ENCODE results near the gene SRP54.

SRP54 gene

GRCh38 chr14:34999500-34999899, 16.7 kb downstream of the SRP54 start:
- no peak for TF ChIP-seq ZFX (IDR thresholded peaks at IDR 0.05)
- TF ChIP-seq, protein P1, sequence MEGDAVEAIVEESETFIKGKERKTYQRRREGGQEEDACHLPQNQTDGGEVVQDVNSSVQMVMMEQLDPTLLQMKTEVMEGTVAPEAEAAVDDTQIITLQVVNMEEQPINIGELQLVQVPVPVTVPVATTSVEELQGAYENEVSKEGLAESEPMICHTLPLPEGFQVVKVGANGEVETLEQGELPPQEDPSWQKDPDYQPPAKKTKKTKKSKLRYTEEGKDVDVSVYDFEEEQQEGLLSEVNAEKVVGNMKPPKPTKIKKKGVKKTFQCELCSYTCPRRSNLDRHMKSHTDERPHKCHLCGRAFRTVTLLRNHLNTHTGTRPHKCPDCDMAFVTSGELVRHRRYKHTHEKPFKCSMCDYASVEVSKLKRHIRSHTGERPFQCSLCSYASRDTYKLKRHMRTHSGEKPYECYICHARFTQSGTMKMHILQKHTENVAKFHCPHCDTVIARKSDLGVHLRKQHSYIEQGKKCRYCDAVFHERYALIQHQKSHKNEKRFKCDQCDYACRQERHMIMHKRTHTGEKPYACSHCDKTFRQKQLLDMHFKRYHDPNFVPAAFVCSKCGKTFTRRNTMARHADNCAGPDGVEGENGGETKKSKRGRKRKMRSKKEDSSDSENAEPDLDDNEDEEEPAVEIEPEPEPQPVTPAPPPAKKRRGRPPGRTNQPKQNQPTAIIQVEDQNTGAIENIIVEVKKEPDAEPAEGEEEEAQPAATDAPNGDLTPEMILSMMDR (conservative IDR thresholded peaks at IDR 0.05), result no peak
- no peak overlapping the region for H3K27ac ChIP-seq

DNA sequence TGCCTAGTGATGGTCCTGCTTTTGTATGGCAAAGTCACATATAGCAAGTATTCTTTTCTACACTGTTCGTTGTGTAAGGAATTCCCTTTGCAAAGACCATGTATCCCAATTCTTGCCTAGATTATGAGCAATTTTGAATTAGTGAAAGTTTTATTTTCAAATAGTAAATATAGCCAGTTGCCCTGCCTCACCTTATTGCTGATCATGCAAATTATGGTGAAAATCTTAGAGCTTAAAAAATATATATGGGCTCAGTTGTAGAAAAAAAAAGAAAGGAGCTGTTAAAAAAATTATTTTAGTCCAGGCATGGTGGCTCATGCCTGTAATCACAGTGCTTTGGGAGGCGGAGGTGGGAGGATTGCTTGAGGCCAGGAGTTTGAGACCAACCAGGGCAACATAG, 18.8 kb downstream of the SRP54 start:
- no peak overlapping the region for H3K27ac ChIP-seq
- TF ChIP-seq ZFX (IDR thresholded peaks at IDR 0.05), result no peak
- TF ChIP-seq, protein P1 (conservative IDR thresholded peaks at IDR 0.05), result no peak

DNA sequence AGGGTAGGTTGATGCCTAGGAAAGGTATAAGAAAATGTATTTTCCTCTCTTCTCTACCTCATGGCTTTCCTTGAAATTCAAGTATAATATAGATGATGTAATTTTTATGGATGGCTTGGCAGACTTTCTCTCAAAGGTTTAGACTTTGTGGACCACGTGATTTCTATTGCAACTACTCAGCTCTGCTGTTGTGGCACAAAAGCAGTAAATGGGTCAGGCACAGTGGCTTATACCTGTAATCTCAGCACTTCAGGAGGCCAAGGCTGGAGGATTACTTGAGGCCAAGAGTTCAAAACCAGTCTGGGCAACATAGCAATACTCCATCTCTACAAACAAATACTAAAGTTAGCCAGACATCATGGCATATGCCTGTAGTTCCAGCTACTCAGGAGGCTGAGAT, 22.0 kb downstream of the SRP54 start:
- no peak overlapping the region for H3K27ac ChIP-seq
- no peak for TF ChIP-seq ZFX (IDR thresholded peaks at IDR 0.05)
- TF ChIP-seq, protein P1 (conservative IDR thresholded peaks at IDR 0.05), result no peak

DNA sequence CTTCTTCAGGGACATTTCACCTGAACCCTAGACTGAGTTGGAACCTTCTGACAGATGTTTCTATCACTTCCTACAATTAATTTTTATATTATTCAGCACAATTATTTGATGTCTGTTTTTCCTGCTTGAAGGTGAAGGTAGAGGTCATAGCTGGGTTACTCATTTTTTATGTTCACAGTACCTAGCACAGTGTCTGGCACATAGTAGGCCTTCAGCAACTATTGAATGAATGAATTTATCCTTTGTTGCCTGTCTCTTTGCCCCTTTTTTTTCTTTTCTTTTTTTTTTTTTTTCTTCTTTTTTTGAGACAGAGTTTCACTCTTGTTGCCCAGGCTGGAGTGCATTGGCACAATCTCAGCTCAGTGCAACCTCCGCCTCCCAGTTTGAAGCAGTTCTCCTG, 33.8 kb downstream of the SRP54 start:
- TF ChIP-seq ZFX (IDR thresholded peaks at IDR 0.05), result no peak
- TF ChIP-seq, protein P1 (conservative IDR thresholded peaks at IDR 0.05), result no peak
- H3K27ac ChIP-seq, result no peak overlapping the region

DNA sequence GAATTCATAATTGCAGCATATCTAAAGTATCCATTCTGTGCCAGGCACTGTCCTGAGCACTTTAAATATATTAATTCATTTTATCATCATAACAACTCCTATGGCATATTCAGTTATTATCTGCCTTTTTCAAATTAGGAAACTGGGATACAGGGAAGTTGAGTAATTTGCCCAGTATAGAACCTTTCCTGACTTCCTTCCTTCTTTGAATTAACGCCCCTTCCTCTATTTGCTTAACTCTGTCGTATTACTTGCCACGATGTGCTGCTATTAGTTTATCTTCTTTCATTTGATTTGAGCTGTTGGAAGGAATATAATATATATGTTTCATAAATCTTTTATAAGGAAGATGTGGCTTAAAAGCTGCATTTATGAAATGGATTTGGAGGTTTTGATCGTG, 37.9 kb downstream of the SRP54 start:
- TF ChIP-seq, protein P1 (conservative IDR thresholded peaks at IDR 0.05), result no peak
- no peak overlapping the region for H3K27ac ChIP-seq

DNA sequence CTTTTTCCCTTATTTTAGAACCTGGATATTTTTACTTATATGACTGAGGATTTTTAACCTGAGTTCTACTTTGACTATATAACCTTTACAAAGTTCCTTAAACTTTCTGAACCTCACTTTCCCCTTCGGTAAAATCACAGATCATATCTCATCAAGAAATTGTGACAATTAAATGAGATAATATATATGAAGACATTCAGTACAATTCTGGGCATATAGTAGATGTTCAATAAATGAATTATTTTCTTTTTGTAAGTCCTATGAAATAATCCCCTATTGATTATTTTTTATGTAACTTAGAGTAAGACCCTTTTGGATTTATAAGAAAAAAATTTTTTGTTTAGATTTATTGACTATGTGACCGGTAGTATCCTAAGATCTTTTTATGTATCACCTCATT, 45.6 kb downstream of the SRP54 start:
- no peak for TF ChIP-seq ZFX (IDR thresholded peaks at IDR 0.05)
- TF ChIP-seq, protein P1 (conservative IDR thresholded peaks at IDR 0.05), result no peak
- no peak overlapping the region for H3K27ac ChIP-seq

GRCh38 chr14:35032562-35032961, 49.8 kb downstream of the SRP54 start:
- TF ChIP-seq, protein P1 (conservative IDR thresholded peaks at IDR 0.05), result no peak
- TF ChIP-seq ZFX (IDR thresholded peaks at IDR 0.05), result no peak
- H3K27ac ChIP-seq, result no peak overlapping the region

All from C4-2B (cell line).